ENCODE data around the gene ZNF41. TPM values are rescaled to one million over a fixed set of nuclear protein-coding genes. Genes with fewer than 3 reads are reported as not detected.

The ZNF41 gene
- total RNA-seq, 1 donor from 2014 or later = 7.0 TPM

DNA sequence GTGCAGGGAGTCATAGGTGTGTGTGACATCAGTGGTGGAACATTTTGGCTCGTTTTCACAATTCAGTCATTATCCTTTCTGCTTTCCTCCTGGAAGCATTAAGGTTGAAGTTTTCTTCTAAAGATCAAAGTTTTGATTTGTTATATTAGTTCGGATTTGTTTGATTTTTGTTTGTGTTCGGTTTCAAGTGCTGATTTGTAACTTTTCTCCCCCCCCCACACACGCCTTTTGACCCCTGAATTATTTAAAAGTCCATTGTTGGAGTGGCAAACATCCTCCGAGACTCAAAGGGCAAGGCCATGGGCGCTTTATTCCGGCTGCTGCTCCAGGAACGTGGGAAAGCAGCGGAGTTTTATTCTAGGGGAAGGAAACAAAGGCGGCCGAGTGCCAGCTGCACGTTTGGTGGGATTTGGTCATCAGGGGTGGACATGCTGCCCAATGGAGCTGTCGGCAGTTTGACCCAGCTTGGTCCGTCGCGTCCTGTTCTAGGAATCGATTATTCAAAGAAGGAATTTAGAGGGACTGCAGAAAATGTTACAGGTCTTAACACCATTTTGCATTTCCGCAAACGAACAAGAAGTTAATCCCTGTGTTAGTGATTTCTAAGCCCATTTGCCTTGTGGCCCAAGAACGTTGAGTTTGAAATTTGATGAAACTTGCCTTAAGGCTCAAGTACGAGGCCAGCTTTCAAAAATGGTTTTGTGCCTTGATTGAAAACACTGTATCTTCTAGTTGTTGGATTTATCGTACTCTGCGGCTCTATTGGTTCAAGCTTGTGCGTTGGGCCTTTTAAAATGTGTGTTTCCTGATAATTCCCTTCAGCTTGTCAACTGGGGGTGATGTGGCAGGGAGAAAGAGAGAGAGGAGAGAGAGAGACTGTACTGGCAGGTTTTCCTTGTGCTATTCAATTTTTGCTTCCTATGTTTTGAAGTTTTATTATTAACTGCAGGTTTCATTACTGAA, 565 bp upstream of the ZNF41 start:
- Mint-ChIP-seq H3K9me3 (peaks cover 6% of the 10 kb centered on the region), H3K4me1 (peaks cover 20% of the 10 kb centered on the region), H3K27ac (peak overlapping the region; percentile 92), H3K27me3 (ENCODE audit: low read depth) (no peaks in the 10 kb centered on the region), H3K4me3 (peak overlapping the region; percentile 72), H3K36me3 (no peaks in the 10 kb centered on the region)
- TF ChIP-seq, protein P1, sequence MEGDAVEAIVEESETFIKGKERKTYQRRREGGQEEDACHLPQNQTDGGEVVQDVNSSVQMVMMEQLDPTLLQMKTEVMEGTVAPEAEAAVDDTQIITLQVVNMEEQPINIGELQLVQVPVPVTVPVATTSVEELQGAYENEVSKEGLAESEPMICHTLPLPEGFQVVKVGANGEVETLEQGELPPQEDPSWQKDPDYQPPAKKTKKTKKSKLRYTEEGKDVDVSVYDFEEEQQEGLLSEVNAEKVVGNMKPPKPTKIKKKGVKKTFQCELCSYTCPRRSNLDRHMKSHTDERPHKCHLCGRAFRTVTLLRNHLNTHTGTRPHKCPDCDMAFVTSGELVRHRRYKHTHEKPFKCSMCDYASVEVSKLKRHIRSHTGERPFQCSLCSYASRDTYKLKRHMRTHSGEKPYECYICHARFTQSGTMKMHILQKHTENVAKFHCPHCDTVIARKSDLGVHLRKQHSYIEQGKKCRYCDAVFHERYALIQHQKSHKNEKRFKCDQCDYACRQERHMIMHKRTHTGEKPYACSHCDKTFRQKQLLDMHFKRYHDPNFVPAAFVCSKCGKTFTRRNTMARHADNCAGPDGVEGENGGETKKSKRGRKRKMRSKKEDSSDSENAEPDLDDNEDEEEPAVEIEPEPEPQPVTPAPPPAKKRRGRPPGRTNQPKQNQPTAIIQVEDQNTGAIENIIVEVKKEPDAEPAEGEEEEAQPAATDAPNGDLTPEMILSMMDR (IDR thresholded peaks at IDR 0.05; ENCODE audit: unreplicated experiment) = no peak
- no peak for DNase-seq (ENCODE audit: low spot score in 2 of 2, unreplicated experiment in 2 of 2)

DNA sequence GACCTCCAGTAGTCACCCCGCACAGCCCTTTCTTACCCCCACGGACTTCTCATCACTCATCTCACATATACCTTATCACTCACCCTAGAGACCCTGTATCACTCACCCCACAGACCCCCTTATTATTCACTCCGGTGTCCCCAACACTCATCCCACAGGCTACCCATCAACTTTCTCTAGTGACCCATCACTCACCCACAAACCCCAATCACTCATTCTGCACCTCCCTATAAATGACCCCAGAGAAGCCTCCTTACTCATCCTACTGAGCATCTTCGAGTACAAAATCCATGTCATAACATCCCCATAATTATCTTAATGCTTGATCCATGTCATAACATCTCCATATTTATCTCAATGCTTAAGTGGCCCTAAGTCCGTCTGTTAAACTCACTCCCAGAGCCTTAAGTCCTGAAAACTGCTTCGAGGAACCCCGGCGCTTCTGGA, 934 bp downstream of the ZNF41 start:
- Mint-ChIP-seq H3K4me1 (peaks cover 20% of the 10 kb centered on the region), H3K9me3 (peaks cover 13% of the 10 kb centered on the region), H3K36me3 (no peaks in the 10 kb centered on the region), H3K27me3 (ENCODE audit: low read depth) (no peaks in the 10 kb centered on the region), H3K27ac (peak overlapping the region; percentile 64), H3K4me3 (peak overlapping the region; percentile 72)
- TF ChIP-seq, protein P1 (IDR thresholded peaks at IDR 0.05; ENCODE audit: unreplicated experiment) = no peak
- DNase-seq (ENCODE audit: low spot score in 2 of 2, unreplicated experiment in 2 of 2) = no peak

DNA sequence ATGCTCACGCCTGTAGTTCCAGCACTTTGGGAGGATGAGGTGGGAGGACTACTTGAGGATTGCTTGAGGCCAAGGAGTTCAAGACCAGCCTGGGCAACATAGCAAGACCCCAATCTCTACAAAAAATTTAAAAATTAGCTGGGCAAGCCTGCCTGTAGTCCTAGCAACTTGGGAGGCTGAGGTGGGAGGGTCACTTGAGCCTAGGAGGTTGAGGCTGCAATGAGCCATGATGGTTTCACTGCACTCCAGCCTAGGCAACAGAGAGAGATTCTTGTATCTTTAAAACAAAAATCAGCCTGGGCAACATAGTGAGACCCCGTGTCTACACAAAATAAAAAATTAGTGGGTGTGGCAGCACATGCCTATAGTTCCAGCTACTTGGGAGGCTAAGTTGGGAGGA, 1.9 kb downstream of the ZNF41 start:
- Mint-ChIP-seq H3K27ac (no peak overlapping the region), H3K4me3 (no peak overlapping the region), H3K4me1 (peaks cover 20% of the 10 kb centered on the region), H3K9me3 (peaks cover 17% of the 10 kb centered on the region), H3K36me3 (peaks cover 2% of the 10 kb centered on the region), H3K27me3 (ENCODE audit: low read depth) (no peaks in the 10 kb centered on the region)
- TF ChIP-seq, protein P1 (IDR thresholded peaks at IDR 0.05; ENCODE audit: unreplicated experiment) = no peak
- no peak for DNase-seq (ENCODE audit: low spot score in 2 of 2, unreplicated experiment in 2 of 2)

DNA sequence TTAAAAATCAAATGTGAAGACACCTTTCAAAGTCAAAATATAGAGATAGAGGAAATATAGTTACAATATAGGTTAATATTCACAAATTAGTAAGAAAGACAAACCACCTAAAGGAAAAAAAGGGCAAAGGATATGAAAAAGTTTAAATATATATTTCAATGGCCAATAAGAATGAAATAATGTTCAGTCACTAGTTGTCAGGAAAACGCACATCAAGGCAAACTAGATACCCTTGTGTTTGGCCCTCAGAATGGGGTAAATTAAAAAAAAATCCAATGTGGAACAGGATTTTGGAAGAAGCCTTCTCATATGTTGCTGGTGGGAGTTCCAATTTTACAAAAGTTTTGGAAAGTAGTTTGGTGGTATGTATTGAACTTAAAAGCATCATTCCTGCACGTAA, 2.4 kb downstream of the ZNF41 start:
- Mint-ChIP-seq H3K36me3 (peaks cover 2% of the 10 kb centered on the region), H3K9me3 (peaks cover 20% of the 10 kb centered on the region), H3K27me3 (ENCODE audit: low read depth) (no peaks in the 10 kb centered on the region), H3K27ac (no peak overlapping the region), H3K4me3 (no peak overlapping the region), H3K4me1 (peaks cover 20% of the 10 kb centered on the region)
- TF ChIP-seq, protein P1 (IDR thresholded peaks at IDR 0.05; ENCODE audit: unreplicated experiment) = peak; percentile 49
- DNase-seq (ENCODE audit: low spot score in 2 of 2, unreplicated experiment in 2 of 2) = no peak

DNA sequence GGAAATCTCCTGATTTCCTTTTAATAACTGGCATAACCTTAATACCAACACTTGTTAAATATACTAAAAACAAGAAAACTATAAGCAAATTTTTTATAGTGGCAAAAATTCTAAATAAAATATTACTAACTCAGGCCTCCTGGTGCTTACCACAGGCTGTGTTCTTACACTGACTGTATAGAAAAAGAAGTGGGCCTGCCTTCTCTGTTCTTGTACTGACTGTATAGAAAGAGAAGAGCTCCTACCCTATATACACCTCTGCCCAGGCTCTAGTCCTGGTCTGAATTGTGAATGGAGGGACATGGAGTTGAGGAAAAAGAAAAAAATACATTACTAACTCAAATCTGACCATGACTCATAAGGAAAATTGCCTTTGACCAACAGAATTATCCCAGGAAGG, 7.5 kb downstream of the ZNF41 start:
- no peak overlapping the region for H3K4me3 Mint-ChIP-seq
- DNase-seq (ENCODE audit: low spot score in 2 of 2, unreplicated experiment in 2 of 2) = no peak

More for the DNA sequence above, 7.5 kb downstream of the ZNF41 start:
- TF ChIP-seq, protein P1 (IDR thresholded peaks at IDR 0.05; ENCODE audit: unreplicated experiment) = no peak
- Mint-ChIP-seq H3K27ac (no peak overlapping the region), H3K27me3 (ENCODE audit: low read depth) (no peaks in the 10 kb centered on the region), H3K9me3 (peaks cover 28% of the 10 kb centered on the region), H3K36me3 (peaks cover 2% of the 10 kb centered on the region), H3K4me1 (no peaks in the 10 kb centered on the region)
